Astrocyte (in vitro differentiated cells and primary cell): ENCODE measurements around the gene EXOC6B. TPM values are rescaled to one million over a fixed set of nuclear protein-coding genes. Genes with fewer than 3 reads are reported as not detected.

Experiments
- DNase-seq: peaks from one replicate; pipeline ENCODE4 v3.0.0-alpha.2; 2010; ENCODE audit warnings: low read depth
- FAIRE-seq: peaks from 2 replicates; lab custom pipeline; 2011; peaks lifted over from hg19 to GRCh38; lab: Jason Lieb, UNC
- H2AFZ ChIP-seq: 2 replicates; pipeline ENCODE4 v1.6.0; 2012; ENCODE audit warnings: low read depth, low read length, inconsistent platforms
- H3K27ac ChIP-seq: 2 replicates; pipeline ENCODE4 v1.5.1; 2011; ENCODE audit warnings: low read depth, low read length, inconsistent platforms
- H3K27me3 ChIP-seq: 2 replicates; pipeline ENCODE4 v1.6.0; 2011; ENCODE audit warnings: low read length, inconsistent platforms; ENCODE audit not compliant: insufficient read depth
- H3K36me3 ChIP-seq: 2 replicates; pipeline ENCODE4 v1.5.1; 2011; ENCODE audit warnings: low read length, inconsistent platforms; ENCODE audit not compliant: insufficient read depth
- H3K4me1 ChIP-seq: 2 replicates; pipeline ENCODE4 v1.5.1; 2011; ENCODE audit warnings: low read length, inconsistent platforms; ENCODE audit not compliant: insufficient read depth
- H3K4me2 ChIP-seq: 2 replicates; pipeline ENCODE4 v1.6.0; 2012; ENCODE audit warnings: low read length, inconsistent platforms
- H3K4me3 ChIP-seq: 2 replicates; pipeline ENCODE4 v1.5.1; 2011; ENCODE audit warnings: low read depth, mild to moderate bottlenecking, low read length, inconsistent platforms; ENCODE audit not compliant: insufficient read depth
- H3K79me2 ChIP-seq: 2 replicates; pipeline ENCODE4 v1.6.0; 2012; ENCODE audit warnings: mild to moderate bottlenecking, low read length, inconsistent platforms; ENCODE audit not compliant: insufficient read depth
- H3K9ac ChIP-seq: 2 replicates; pipeline ENCODE4 v1.6.0; 2012; ENCODE audit warnings: mild to moderate bottlenecking, low read length, inconsistent platforms
- H3K9me3 ChIP-seq: 2 replicates; pipeline ENCODE4 v1.5.1; 2012; ENCODE audit warnings: low read depth, mild to moderate bottlenecking, low read length, inconsistent platforms; ENCODE audit not compliant: insufficient read depth
- H4K20me1 ChIP-seq: 2 replicates; pipeline ENCODE4 v1.6.0; 2012; ENCODE audit warnings: low read length, inconsistent platforms; ENCODE audit not compliant: insufficient read depth
- H3K27ac Mint-ChIP-seq: one replicate; pipeline ENCODE4 v1.8.0; 2021; ENCODE audit warnings: mild to moderate bottlenecking, mixed read lengths; ENCODE audit not compliant: unreplicated experiment
- H3K27me3 Mint-ChIP-seq: one replicate; pipeline ENCODE4 v1.8.0; 2021; ENCODE audit warnings: low read depth, mixed read lengths; ENCODE audit not compliant: unreplicated experiment
- H3K36me3 Mint-ChIP-seq: one replicate; pipeline ENCODE4 v1.8.0; 2021; ENCODE audit warnings: low read depth, mixed read lengths; ENCODE audit not compliant: unreplicated experiment
- H3K4me1 Mint-ChIP-seq: one replicate; pipeline ENCODE4 v1.8.0; 2021; ENCODE audit warnings: low read depth, mixed read lengths; ENCODE audit not compliant: unreplicated experiment
- H3K4me3 Mint-ChIP-seq: one replicate; pipeline ENCODE4 v1.8.0; 2021; ENCODE audit warnings: mild to moderate bottlenecking, moderate library complexity, mixed read lengths; ENCODE audit not compliant: unreplicated experiment
- H3K9me3 Mint-ChIP-seq: one replicate; pipeline ENCODE4 v1.8.0; 2021; ENCODE audit warnings: mild to moderate bottlenecking, mixed read lengths; ENCODE audit not compliant: unreplicated experiment
- CTCF ChIP-seq: IDR thresholded peaks from 2 replicates; pipeline ENCODE4 v1.5.1; 2011; ENCODE audit warnings: low read depth, mild to moderate bottlenecking, inconsistent platforms, low read length, moderate library complexity; ENCODE audit not compliant: insufficient read depth
- EZH2 ChIP-seq: IDR thresholded peaks from 2 replicates; pipeline ENCODE4 v1.6.1; 2012; ENCODE audit warnings: mild to moderate bottlenecking, low read length, inconsistent platforms; ENCODE audit not compliant: insufficient read depth
- total RNA-seq: library from RNA; stranded (reverse); gene quantifications from 2 replicates; pipeline ENCODE4 v1.2.1, GENCODE V29; 2021

EXOC6B gene
- total RNA-seq, 1 donor from 2014 or later: 31.8 TPM

GRCh38 chr2:72131371-72131891 is 694.4 kb downstream of the EXOC6B start:
- Mint-ChIP-seq H3K4me3 (no peak overlapping the region), H3K27ac (no peak overlapping the region), H3K27me3 (peaks cover 53% of the 10 kb centered on the region), H3K36me3 (no peaks in the 10 kb centered on the region), H3K9me3 (peaks cover 2% of the 10 kb centered on the region), H3K4me1 (peaks cover 3% of the 10 kb centered on the region)
- no peak overlapping the region for H3K27ac ChIP-seq
- no peak overlapping the region for H2AFZ ChIP-seq
- no peaks in the 10 kb centered on the region for H4K20me1 ChIP-seq
- H3K4me2 ChIP-seq: no peak overlapping the region
- no peak for FAIRE-seq
- no peaks in the 10 kb centered on the region for H3K36me3 ChIP-seq
- no peaks in the 10 kb centered on the region for H3K9me3 ChIP-seq
- no peak for DNase-seq
- no peak overlapping the region for H3K4me3 ChIP-seq
- no peaks in the 10 kb centered on the region for H3K4me1 ChIP-seq
- no peak for TF ChIP-seq CTCF
- no peak for TF ChIP-seq EZH2
- H3K9ac ChIP-seq: no peak overlapping the region
- peaks cover 3% of the 10 kb centered on the region for H3K27me3 ChIP-seq
- no peaks in the 10 kb centered on the region for H3K79me2 ChIP-seq

- no peaks in the 10 kb centered on the region for H3K36me3 Mint-ChIP-seq
- peaks cover 54% of the 10 kb centered on the region for H3K27me3 Mint-ChIP-seq
- Histone ChIP-seq H3K9me3 (no peaks in the 10 kb centered on the region), H2AFZ (no peak overlapping the region), H3K27me3 (peaks cover 4% of the 10 kb centered on the region), H3K9ac (no peak overlapping the region), H3K27ac (no peak overlapping the region), H3K4me1 (no peaks in the 10 kb centered on the region), H3K4me2 (no peak overlapping the region), H4K20me1 (no peaks in the 10 kb centered on the region), H3K79me2 (no peaks in the 10 kb centered on the region), H3K4me3 (no peak overlapping the region), H3K36me3 (no peaks in the 10 kb centered on the region)
- FAIRE-seq: no peak
- H3K4me1 Mint-ChIP-seq: peaks cover 3% of the 10 kb centered on the region
- no peak overlapping the region for H3K4me3 Mint-ChIP-seq
- no peak for DNase-seq
- no peak for TF ChIP-seq EZH2
- no peak for TF ChIP-seq CTCF
- H3K27ac Mint-ChIP-seq: peak overlapping the region; percentile 62
- H3K9me3 Mint-ChIP-seq: peaks cover 2% of the 10 kb centered on the region
These were observed 695.0 kb downstream of the EXOC6B start for GRCh38 chr2:72130659-72131360.
